ENCODE data around the gene PDE9A. TPM values are rescaled to one million over a fixed set of nuclear protein-coding genes. Genes with fewer than 3 reads are reported as not detected.

Gene PDE9A
- total RNA-seq, 1 experiment from 2014 or later: 44.8 TPM

GRCh38 chr21:42755031-42755665, 101.7 kb downstream of the PDE9A start:
- Mint-ChIP-seq H3K4me1 (0 out of 2 replicates have a peak, but pooled peaks cover 3% of the 10 kb centered on the region), H3K27ac (peak overlapping the region; percentile 87), H3K36me3 (peaks cover 23% of the 10 kb centered on the region; the same call in 1 of the 2 replicates), H3K9me3 (no peaks in the 10 kb centered on the region), H3K4me3 (no peak overlapping the region), H3K27me3 (ENCODE audit: low read depth) (no peaks in the 10 kb centered on the region)
- TF ChIP-seq ZNF512 (CRISPR knock-in tag; IDR thresholded peaks at IDR 0.05; ENCODE audit: borderline replicate concordance) (no peak), NR2C2 (CRISPR knock-in tag; IDR thresholded peaks at IDR 0.05) (no peak), JUN (CRISPR knock-in tag; IDR thresholded peaks at IDR 0.05) (no peak), SP1 (CRISPR knock-in tag; conservative IDR thresholded peaks at IDR 0.05) (no peak), NFE2L1 (CRISPR knock-in tag; IDR thresholded peaks at IDR 0.05) (no peak), JAZF1 (CRISPR knock-in tag; IDR thresholded peaks at IDR 0.05) (no peak), MAX (CRISPR knock-in tag; IDR thresholded peaks at IDR 0.05) (no peak), ZMAT4 (CRISPR knock-in tag; IDR thresholded peaks at IDR 0.05) (no peak), HMGA2 (CRISPR knock-in tag; IDR thresholded peaks at IDR 0.05) (no peak), CDX4 (CRISPR knock-in tag; IDR thresholded peaks at IDR 0.05; ENCODE audit: borderline replicate concordance) (no peak), ZBTB21 (CRISPR knock-in tag; IDR thresholded peaks at IDR 0.05; ENCODE audit: borderline replicate concordance) (no peak), GTF2I (CRISPR knock-in tag; conservative IDR thresholded peaks at IDR 0.05) (no peak), E2F5 (CRISPR knock-in tag; IDR thresholded peaks at IDR 0.05) (no peak)
- ChIA-PET CTCF (interaction anchor here (1.3 kb wide), 1 partner anchor 162 kb away, joined by 8 read pairs; no protein-coding TSS in a partner anchor), POLR2A (no interaction called here)
- ATAC-seq (no peak), DNase-seq (ENCODE audit: low spot score) (no peak)

GRCh38 chr21:42755766-42756579, 102.6 kb downstream of the PDE9A start:
- Mint-ChIP-seq H3K36me3 (peaks cover 22% of the 10 kb centered on the region; the same call in 1 of the 2 replicates), H3K27me3 (ENCODE audit: low read depth) (no peaks in the 10 kb centered on the region), H3K4me3 (no peak overlapping the region), H3K4me1 (0 out of 2 replicates have a peak, but pooled peaks cover 3% of the 10 kb centered on the region), H3K9me3 (no peaks in the 10 kb centered on the region), H3K27ac (peak overlapping the region; percentile 23; the same call in 1 of the 2 replicates)
- ATAC-seq (no peak), DNase-seq (ENCODE audit: low spot score) (no peak)
- CTCF ChIA-PET: interaction anchor here (1.3 kb wide), 1 partner anchor 163 kb away, joined by 8 read pairs; no protein-coding TSS in a partner anchor
- POLR2A ChIA-PET: no interaction called here
- TF ChIP-seq JAZF1 (CRISPR knock-in tag; IDR thresholded peaks at IDR 0.05): no peak
- TF ChIP-seq E2F5 (CRISPR knock-in tag; IDR thresholded peaks at IDR 0.05): no peak
- no peak for TF ChIP-seq ATF6 (CRISPR knock-in tag; IDR thresholded peaks at IDR 0.05)
- no peak for TF ChIP-seq ATF1 (CRISPR knock-in tag; IDR thresholded peaks at IDR 0.05)
- TF ChIP-seq ZNF138 (CRISPR knock-in tag; conservative IDR thresholded peaks at IDR 0.05): no peak

Data from WTC11 (cell line).